Upper lobe of left lung (tissue), 6 donors: ENCODE results near the gene HTATIP2. TPM values are rescaled to one million over a fixed set of nuclear protein-coding genes. Genes with fewer than 3 reads are reported as not detected.
A peak's percentile ranks its signal among the peaks of the same experiment; 100 is the strongest.

ENCODE experiments used
- ATAC-seq, 2 donors: fragments of 200-7000 bp; cut with Tn5 transposase; one replicate each; pipeline ENCODE4 v1.9.1; 2022; ENCODE audit warnings: mild to moderate bottlenecking in 2 of 2, moderate library complexity in 2 of 2; ENCODE audit not compliant: low FRiP score in 2 of 2
- DNase-seq, 2 donors: peaks; one replicate each; pipeline ENCODE4 v3.0.0-alpha.2; 2019 to 2020
- H3K27ac ChIP-seq, 4 donors: fragments of 200-600 bp; sonication (generic); one replicate each; pipeline ENCODE4 v1.5.1; 2016 to 2019
- H3K27me3 ChIP-seq, 4 donors: fragments of 200-600 bp; sonication (generic); one replicate each; pipeline ENCODE4 v1.5.1; 2017 to 2019
- H3K36me3 ChIP-seq, 4 donors: fragments of 200-600 bp; sonication (generic); one replicate each; pipeline ENCODE4 v1.5.1; 2016 to 2019
- H3K4me1 ChIP-seq, 4 donors: fragments of 200-600 bp; sonication (generic); one replicate each; pipeline ENCODE4 v1.5.1; 2018 to 2019
- H3K4me3 ChIP-seq, 4 donors: fragments of 200-600 bp; sonication (generic); one replicate each; pipeline ENCODE4 v1.5.1; 2017 to 2019; ENCODE audit warnings: mild to moderate bottlenecking in 2 of 4, moderate library complexity in 1 of 4
- H3K9me3 ChIP-seq, 4 donors: fragments of 200-600 bp; sonication (generic); one replicate each; pipeline ENCODE4 v1.5.1; 2018 to 2019
- CTCF ChIP-seq, 6 experiments: fragments of 450-650 bp in 4 of 6; fragments of 200-600 bp in 2 of 6; sonication (generic) in 2 of 6; IDR thresholded peaks; one replicate each; pipeline ENCODE4 v1.5.1; 2016 to 2019; ENCODE audit warnings: antibody characterized with exemption in 6 of 6
- EP300 ChIP-seq, 4 donors: sonication (generic); formaldehyde crosslinking; IDR thresholded peaks; one replicate each; pipeline ENCODE4 v1.5.1; 2017; ENCODE audit warnings: antibody characterized with exemption in 4 of 4, control low read depth in 2 of 4
- POLR2A ChIP-seq, 4 donors: fragments of 450-650 bp; IDR thresholded peaks; one replicate each; pipeline ENCODE4 v1.5.1; 2016 to 2017; ENCODE audit warnings: antibody characterized with exemption in 4 of 4, mild to moderate bottlenecking in 2 of 4
- POLR2AphosphoS5 ChIP-seq, 2 donors: sonication (generic); formaldehyde crosslinking; IDR thresholded peaks; one replicate each; pipeline ENCODE4 v1.5.1; 2017; ENCODE audit warnings: antibody characterized with exemption in 2 of 2
- WGBS, 2 donors: methylation state at CpG; one replicate each; pipeline ENCODE4 v1.1.5; 2017 to 2018; 5-methylcytosine and 5-hydroxymethylcytosine counted together
- total RNA-seq, 6 donors: library from RNA; depleted of rRNA in 4 of 6; stranded (reverse); fragments of >200 nt in 4 of 6; gene quantifications; one replicate each; pipeline versions ENCODE4 v1.1.0 to v1.2.1, GENCODE V29; 2016 to 2021
- donor health status: DM: no; HTN: no; CAD: no; lungs with moderate emphysema.
- donor health status: DM: no; HTN: yes; CAD: no; lungs with severe emphysema.

The HTATIP2 gene
- total RNA-seq: 10 to 100 TPM; 19.9 to 97.8 (median 51.6) TPM

DNA sequence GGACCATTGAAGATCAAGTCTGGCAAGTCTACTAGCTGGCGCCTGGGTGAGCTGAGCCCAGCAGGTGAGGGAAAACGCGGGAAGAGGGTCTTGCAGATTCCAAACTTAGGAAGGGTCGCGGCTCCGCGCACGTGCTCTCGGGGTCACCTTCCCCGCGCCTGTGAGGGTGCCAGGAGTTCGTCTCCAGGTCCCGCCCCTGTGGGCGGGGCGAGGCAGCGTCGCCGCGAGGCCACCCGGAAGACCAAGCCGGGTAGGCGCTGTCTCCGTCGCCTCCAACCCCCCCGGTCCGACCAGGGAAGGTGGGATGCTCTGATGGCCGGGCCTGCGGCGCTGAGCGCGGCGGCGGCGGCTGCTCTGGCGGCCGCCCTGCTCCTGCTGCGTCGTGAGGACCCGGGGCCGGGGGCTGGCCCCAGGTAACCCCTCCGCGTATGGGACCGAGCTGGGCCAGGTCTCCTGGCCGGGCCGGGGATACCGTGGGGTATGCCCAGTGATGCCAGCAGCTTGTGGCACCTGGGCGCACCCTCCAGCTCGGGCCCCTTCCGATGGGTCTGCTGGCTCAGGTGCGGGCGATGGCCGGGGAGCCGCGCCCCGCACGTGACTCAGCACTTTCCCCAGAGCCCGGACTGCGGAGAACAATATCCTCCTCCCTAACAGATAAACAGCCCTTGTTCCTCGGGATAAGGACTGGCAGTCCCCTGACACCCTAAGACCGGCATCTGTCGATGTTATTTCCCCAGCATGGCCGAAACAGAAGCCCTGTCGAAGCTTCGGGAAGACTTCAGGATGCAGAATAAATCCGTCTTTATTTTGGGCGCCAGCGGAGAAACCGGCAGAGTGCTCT, at the start of gene HTATIP2:
Gene HTATIP2, plus strand, starts transcription at position 215 of the 841 bp plus-strand sequence. Its CDS starts 524 bp downstream, at position 739.
- Histone ChIP-seq H3K27me3 (no peaks in the 10 kb centered on the region), H3K36me3 (peaks cover 0 to 8% (median 0%) of the 10 kb centered on the region in 4 donors), H3K4me3 (peak within 1 kb of the TSS; percentile 73 to 96 (median 86)), H3K27ac (peak within 1 kb of the TSS; percentile 90 to 97 (median 94)), H3K9me3 (no peaks in the 10 kb centered on the region), H3K4me1 (peaks cover 12 to 30% (median 26%) of the 10 kb centered on the region in 4 donors)
- DNase-seq (peak; percentile 77 to 95), ATAC-seq (peak; percentile 88 to 94)
- TF ChIP-seq EP300 (IDR thresholded peaks at IDR 0.05) (no peak), CTCF (IDR thresholded peaks at IDR 0.05) (peak in 1 of 6 experiments; percentile 13), POLR2A (IDR thresholded peaks at IDR 0.05) (peak in 2 of 4 donors; percentile 59 to 79), POLR2AphosphoS5 (IDR thresholded peaks at IDR 0.05) (peak; percentile 45 to 46)
- WGBS, 2 donors: 3 to 5% methylated on average over 23 to 32 of the region's 68 CpGs

DNA sequence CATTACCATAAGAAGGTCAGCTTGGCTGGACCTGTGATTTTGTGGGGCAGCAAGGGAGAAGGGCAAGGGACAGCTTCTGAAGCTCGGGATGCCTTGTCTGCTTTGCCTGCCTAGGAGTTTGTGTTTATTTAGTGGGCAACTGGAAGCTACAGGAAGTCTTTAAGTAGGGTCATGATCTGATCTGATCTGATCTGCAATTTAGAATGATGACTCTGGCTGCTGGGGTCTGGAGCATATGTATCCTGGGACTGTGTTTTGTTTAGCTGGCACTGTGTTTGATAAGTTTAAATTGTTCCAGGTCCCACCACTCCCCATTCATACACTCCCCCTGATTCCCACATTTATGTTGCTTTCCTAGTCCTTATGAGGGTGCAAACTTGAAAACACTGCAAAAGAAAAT, 47.7 kb upstream of the HTATIP2 start:
- no peaks in the 10 kb centered on the region for H3K9me3 ChIP-seq
- TF ChIP-seq CTCF (IDR thresholded peaks at IDR 0.05) (no peak), POLR2AphosphoS5 (IDR thresholded peaks at IDR 0.05) (no peak), EP300 (IDR thresholded peaks at IDR 0.05) (no peak), POLR2A (IDR thresholded peaks at IDR 0.05) (no peak)
- WGBS, 2 donors: 5 to 17% methylated on average over 1 of the region's 1 CpG
- no peaks in the 10 kb centered on the region for H3K36me3 ChIP-seq
- H3K27ac ChIP-seq: no peak overlapping the region
- H3K4me3 ChIP-seq: no peak overlapping the region
- ATAC-seq (no peak), DNase-seq (no peak)
- no peaks in the 10 kb centered on the region for H3K27me3 ChIP-seq
- H3K4me1 ChIP-seq: no peaks in the 10 kb centered on the region

GRCh38 chr11:20321177-20321576, 42.3 kb upstream of the HTATIP2 start:
- Histone ChIP-seq H3K9me3 (no peaks in the 10 kb centered on the region), H3K4me1 (no peaks in the 10 kb centered on the region), H3K36me3 (no peaks in the 10 kb centered on the region), H3K27ac (no peak overlapping the region), H3K27me3 (no peaks in the 10 kb centered on the region), H3K4me3 (no peak overlapping the region)
- no peak for ATAC-seq
- no peak for DNase-seq
- no peak for TF ChIP-seq EP300 (IDR thresholded peaks at IDR 0.05)
- no peak for TF ChIP-seq POLR2A (IDR thresholded peaks at IDR 0.05)
- no peak for TF ChIP-seq POLR2AphosphoS5 (IDR thresholded peaks at IDR 0.05)
- TF ChIP-seq CTCF (IDR thresholded peaks at IDR 0.05): no peak

DNA sequence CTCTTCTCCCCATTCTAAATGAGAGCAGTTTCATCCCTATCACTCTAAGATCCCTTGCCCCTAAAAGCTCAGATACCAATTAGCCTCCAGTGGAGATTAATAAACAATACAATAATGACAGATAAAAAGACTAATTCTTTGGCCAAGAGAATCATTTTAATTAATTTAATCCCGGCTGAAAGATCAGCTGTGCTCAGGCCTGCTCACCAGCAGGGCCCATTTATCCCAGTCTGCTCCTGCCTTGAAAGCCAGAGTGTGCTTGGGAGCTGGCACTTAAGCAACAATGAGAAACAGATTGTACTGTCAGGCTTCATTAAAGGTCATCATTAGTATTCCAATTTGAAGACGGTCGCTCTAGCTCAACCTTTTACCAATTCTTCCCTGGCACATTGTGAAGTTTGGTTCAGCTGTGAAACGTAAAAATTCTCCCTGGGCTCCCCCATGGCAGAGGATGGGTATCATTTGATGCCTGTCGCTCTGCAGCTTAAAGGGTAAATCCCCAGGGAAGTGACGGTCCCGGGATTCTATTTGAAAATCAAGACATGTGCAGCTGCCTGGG, 36.1 kb upstream of the HTATIP2 start:
- Histone ChIP-seq H3K4me3 (no peak overlapping the region), H3K4me1 (no peaks in the 10 kb centered on the region), H3K9me3 (no peaks in the 10 kb centered on the region), H3K27ac (no peak overlapping the region), H3K27me3 (no peaks in the 10 kb centered on the region), H3K36me3 (no peaks in the 10 kb centered on the region)
- TF ChIP-seq CTCF (IDR thresholded peaks at IDR 0.05) (no peak), POLR2A (IDR thresholded peaks at IDR 0.05) (no peak), POLR2AphosphoS5 (IDR thresholded peaks at IDR 0.05) (no peak), EP300 (IDR thresholded peaks at IDR 0.05) (no peak)
- ATAC-seq (no peak), DNase-seq (no peak)
- WGBS, 2 donors: 79 to 81% methylated on average over 7 of the region's 7 CpGs
